ENCODE data around the gene TEX54.

Gene TEX54

DNA sequence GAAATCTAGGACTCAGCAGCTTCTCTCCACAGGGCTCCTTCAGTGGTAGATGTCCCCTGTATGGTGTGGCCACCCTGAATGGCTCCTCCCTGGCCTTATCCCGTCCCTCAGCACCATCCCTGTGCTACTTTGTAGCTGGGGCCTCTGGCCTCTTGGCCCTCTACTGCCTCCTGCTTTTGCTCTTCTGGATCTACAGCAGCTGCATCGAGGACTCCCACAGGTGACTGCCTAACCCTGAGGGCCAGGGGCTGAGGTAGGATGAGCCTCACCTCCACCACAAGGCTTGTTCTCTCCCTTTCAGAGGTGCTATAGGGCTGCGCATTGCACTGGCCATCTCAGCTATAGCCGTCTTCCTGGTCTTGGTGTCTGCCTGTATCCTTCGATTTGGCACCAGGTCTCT, 43.6 kb downstream of the TEX54 start:
- TF ChIP-seq GATA3 (IDR thresholded peaks at IDR 0.05; ENCODE audit: low read depth, low read length) (no peak), GATA2 (IDR thresholded peaks at IDR 0.05; ENCODE audit: low read depth, low read length) (no peak)

DNA sequence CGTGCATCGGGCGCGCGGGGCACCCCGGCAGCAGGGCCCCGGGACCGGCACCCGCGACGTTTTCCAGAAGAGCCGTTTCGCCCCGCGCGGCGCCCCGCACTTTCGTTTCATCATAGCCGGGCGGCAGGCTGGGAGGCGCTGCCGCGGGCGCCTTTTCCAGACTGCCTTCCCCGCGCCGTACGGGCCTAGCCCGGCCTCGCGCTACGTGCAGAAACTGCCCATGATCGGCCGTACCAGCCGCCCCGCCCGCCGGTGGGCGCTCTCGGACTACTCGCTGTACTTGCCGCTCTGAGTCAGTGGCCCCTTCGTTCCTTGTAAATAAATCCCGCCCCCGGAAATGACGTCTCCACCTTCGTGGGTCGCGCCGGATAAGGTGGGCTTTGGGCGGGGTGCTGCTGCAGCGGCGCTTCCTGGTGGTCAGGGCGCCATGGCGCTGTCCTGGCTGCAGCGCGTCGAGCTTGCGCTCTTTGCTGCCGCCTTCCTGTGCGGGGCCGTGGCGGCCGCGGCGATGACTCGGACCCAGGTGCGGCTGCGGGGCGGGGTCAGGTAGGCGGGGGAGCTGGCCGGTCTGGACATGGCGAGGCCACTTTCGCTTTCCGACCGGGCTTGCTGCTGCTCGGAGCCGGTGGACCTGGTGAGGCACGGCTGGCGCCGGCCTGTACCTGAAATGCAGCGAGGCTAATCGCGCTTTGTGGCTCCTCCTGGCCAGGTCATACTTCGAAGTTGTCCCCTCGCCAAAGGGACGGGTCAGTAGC, 45.5 kb downstream of the TEX54 start, which contains the start of gene TMEM179B:
Gene TMEM179B, plus strand, starts transcription at position 398 of the 755 bp plus-strand sequence. Its CDS starts 30 bp downstream, at position 428.
- no peak for TF ChIP-seq GATA2 (IDR thresholded peaks at IDR 0.05; ENCODE audit: low read depth, low read length)
- no peak for TF ChIP-seq GATA3 (IDR thresholded peaks at IDR 0.05; ENCODE audit: low read depth, low read length)

DNA sequence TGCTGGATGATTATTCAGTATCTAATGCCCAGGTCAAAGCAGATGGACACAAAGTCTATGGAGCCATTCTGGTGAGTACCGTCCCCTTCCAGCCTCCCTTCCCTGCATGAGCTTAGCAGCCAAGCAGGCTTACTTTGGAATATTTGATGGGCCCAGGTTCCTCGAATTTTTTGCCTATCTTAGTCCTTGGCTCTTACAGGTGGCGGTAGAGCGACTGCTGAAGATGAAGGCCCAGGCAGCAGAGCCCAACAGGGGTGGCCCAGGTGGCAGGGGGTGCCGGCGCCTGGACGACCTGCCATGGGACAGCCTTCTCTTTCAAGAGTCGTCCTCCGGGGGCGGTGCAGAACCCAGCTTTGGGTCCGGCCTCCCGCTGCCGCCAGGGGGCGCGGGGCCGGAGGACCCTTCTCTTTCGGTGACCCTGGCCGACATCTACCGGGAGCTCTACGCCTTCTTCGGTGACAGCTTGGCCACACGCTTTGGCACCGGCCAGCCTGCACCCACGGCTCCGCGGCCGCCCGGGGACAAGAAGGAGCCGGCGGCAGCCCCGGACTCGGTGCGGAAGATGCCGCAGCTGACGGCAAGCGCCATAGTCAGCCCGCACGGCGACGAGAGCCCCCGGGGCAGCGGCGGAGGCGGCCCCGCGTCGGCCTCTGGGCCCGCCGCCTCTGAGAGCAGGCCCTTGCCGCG, 46.2 kb downstream of the TEX54 start:
- TF ChIP-seq GATA2 (IDR thresholded peaks at IDR 0.05; ENCODE audit: low read depth, low read length), result no peak
- TF ChIP-seq GATA3 (IDR thresholded peaks at IDR 0.05; ENCODE audit: low read depth, low read length), result no peak

GRCh38 chr11:62782753-62783152, 49.9 kb downstream of the TEX54 start:
- TF ChIP-seq GATA2 (IDR thresholded peaks at IDR 0.05; ENCODE audit: low read depth, low read length) (no peak), GATA3 (IDR thresholded peaks at IDR 0.05; ENCODE audit: low read depth, low read length) (no peak)
